IPS DF 19.7 (cell line): ENCODE measurements around the gene COL8A1.
A peak's percentile ranks its signal among the peaks of the same experiment; 100 is the strongest.

Source experiments
- DNase-seq: peaks from one replicate; pipeline ENCODE4 v3.0.0-alpha.2; 2013; ENCODE audit warnings: low read depth, low spot score

The COL8A1 gene

GRCh38 chr3:99670556-99670950, 32.2 kb downstream of the COL8A1 start:
- no peak for DNase-seq

DNA sequence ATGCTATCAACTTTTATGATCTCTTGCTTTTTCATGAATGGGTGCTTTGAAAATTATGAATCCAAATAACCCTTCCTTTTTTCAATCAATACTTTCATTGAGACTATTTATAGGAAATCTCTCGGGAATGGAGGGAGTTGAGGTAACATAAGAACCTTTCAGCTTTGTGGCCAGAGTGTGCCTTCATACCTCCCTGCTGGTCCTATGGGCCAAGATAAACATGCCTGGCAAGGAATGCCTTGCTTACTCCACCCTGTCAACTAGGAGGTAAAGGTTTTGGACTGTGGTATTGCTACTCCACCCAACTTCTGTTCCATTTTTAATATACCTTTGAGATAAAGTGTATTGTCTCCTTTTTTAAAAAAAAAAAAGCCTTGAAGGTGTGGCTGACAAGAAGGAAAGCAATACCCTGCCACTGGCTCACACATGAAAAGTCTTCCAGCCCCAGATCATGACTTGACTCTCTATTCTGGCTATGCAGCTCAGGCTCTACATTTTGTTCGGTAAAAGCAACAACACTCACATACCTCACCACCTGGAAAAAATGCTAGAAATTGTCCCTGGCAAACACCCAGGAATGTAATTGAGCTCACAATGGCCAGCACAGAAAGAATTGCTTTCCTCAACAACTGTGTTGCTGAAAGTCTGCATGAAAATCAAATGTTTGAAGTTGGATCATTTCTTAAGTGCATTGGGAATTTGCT, 35.8 kb downstream of the COL8A1 start:
- no peak for DNase-seq

- no peak for DNase-seq
Measured at GRCh38 chr3:99678023-99678422, 39.6 kb downstream of the COL8A1 start.

GRCh38 chr3:99678896-99679295, 40.5 kb downstream of the COL8A1 start:
- no peak for DNase-seq

DNA sequence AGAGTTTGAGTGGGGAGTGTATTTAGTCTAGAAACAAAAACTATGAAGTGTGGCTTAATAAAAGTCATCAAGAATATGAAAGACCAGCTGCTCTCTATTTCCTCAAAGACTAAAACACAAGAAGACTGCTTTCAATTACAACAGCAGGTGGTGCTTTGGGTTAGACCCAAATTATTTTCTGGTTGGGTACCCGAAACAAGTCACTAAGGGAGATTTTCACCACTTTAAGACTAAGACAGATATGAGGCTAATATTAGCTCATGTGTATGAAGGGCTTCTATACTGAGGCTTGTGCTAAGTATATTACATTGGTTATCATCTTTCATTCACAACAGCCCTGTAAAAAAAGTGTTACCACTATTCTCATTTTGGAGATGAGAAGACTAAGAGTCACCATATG, 43.1 kb downstream of the COL8A1 start:
- DNase-seq, result no peak

DNA sequence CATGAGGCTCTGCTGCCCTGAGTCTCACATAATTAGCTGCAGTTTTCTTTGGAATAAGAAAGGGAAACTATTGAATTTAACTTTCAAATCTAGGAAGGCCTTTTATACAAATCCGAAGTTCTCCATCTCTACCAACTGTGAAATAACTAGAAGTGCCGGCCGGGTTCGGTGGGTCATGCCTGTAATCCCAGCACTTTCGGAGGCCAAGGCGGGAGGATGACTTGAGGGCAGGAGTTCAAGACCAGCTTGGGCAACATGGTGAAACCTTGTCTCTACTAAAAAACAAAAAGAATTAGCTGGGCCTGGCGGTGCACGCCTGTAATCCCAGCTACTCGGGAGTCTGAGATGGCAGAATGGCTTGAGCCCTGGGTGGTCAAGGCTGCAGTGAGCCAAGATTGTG, 43.6 kb downstream of the COL8A1 start:
- DNase-seq, result no peak

- no peak for DNase-seq
Measured at GRCh38 chr3:99683465-99683864, 45.1 kb downstream of the COL8A1 start.

DNA sequence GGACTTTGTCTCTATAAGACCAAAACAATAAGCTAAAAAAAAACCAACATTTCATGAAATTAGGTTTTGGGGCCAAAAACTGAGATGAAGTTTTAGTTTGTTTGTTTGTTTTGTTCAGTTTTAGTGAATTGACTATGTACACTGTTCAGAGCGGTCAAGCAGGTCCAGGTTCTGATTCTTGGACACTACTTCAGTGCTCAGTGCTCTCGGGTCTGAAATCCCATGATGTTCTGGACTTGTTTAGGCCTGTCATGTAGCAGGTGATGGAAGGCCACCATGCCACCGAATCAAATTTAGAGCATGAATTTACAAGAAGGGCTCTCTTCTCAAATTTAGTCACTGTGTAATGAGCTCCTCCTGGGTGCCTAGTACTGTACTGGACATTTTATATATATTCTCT, 45.5 kb downstream of the COL8A1 start:
- no peak for DNase-seq

GRCh38 chr3:99684644-99685043, 46.2 kb downstream of the COL8A1 start:
- no peak for DNase-seq

GRCh38 chr3:99686469-99686868, 48.1 kb downstream of the COL8A1 start:
- DNase-seq, result no peak

DNA sequence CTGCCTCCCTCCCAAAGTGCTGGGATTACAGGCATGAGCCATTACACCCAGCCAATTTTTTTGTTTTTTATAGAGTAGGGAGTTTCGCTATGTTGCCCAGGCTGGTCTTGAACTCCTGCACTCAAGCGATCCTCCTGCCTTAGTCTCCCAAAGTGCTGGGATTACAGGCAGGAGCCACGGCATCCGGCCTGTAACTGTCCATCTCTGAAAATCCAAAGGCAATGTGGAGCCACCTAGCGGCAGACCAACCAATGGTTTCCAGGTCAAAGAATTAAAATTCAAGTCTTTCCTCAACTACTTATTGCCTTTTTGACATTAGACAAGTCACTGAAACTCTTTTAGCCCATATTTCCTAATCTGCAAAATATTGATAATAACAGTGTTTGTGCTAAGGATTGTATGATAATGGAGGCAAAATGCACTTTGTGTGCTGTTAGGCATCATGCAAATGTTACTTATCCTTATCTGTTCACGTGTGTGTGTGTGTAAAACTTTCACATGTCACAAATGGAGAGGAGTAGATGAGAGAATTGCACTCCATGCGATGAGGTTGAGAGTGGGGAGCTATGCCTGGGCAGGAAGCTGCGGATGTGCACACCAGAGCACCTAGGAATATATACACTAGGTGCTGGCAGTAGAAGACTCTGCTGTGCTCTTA, 48.7 kb downstream of the COL8A1 start:
- peak; percentile 7 for DNase-seq

GRCh38 chr3:99690761-99691369, 52.5 kb downstream of the COL8A1 start:
- no peak for DNase-seq

DNA sequence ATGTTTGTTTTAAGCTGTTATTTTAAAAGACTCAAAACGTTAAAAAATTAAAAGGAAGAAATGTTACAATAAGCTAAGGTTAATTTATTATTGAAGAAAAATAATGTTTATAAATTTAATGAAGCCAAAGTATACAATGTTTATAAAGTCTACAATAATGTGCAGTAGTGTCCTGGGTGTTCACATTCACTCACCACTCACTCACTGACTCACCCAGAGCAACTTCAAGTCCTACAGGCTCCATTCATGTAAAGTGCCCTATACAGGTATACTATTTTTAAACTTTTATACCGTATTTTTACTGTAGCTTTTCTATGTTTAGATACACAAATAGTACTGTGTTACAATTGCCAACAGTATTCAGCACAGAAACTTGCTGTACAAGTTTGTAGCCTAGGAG, 55.2 kb downstream of the COL8A1 start:
- DNase-seq, result no peak

DNA sequence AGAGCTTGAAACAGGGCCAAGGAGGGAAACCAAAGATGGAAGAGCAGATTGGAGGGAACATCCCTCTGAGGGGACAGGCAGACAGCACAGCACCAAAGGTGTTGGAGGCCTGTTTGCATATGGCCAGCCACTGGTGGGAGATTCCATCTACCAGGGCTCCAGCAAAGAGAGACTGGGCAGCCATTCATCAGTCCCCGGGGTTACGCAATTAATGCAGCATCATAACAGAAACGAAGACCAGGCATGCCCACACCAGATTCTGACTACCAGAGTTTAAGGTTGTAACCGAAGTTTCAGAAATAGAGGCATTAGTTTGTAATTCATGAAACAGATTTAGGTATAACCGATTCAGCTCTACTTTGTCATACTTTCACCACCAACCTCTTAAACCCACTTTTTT, 58.1 kb downstream of the COL8A1 start:
- DNase-seq, result no peak

DNA sequence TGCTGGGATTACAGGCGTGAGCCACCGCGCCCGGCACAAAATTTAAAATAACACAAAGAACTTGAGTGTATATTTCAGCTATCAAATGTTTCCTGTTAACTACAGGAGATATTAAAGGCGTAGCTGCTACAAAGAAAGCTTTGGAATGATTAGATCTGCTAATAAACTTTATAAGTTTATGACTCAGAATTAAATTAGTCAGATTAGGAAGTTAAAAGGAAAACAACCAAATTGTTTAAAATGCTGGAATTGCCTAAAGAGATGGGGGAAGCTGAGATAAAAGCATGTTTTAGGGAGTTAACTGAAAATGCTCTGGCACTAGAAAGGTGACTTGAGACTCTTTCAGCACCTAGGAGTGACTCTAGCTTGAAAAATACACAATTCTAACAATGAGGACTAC, 58.9 kb downstream of the COL8A1 start:
- no peak for DNase-seq

GRCh38 chr3:99698932-99699331, 60.5 kb downstream of the COL8A1 start:
- DNase-seq, result no peak

DNA sequence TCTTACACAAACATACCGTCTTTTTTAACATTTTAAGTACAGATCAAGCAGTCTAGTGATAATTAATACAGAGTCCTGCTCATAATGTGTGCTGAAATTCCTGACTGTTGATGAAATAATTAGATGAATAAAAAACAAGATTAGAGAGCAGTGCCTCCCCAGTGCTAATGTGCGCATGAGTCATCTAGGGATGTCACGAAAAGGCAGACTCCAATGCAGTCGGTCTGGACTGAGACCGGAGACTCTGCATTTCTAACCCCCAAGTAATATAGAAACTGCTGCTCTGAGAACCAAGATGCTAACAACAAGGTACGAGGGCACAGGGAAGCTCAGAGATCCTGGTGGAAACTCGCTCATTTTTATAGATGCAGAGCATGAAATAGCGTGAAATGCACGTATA, 61.4 kb downstream of the COL8A1 start:
- DNase-seq, result no peak

GRCh38 chr3:99700631-99701268, 62.4 kb downstream of the COL8A1 start:
- DNase-seq, result no peak

GRCh38 chr3:99702953-99703943, 64.9 kb downstream of the COL8A1 start:
- no peak for DNase-seq

GRCh38 chr3:99704417-99704816, 66.0 kb downstream of the COL8A1 start:
- DNase-seq, result no peak

GRCh38 chr3:99706410-99706809, 68.0 kb downstream of the COL8A1 start:
- DNase-seq, result no peak
